ENCODE measurements around the gene RAB3IP.

RAB3IP gene

DNA sequence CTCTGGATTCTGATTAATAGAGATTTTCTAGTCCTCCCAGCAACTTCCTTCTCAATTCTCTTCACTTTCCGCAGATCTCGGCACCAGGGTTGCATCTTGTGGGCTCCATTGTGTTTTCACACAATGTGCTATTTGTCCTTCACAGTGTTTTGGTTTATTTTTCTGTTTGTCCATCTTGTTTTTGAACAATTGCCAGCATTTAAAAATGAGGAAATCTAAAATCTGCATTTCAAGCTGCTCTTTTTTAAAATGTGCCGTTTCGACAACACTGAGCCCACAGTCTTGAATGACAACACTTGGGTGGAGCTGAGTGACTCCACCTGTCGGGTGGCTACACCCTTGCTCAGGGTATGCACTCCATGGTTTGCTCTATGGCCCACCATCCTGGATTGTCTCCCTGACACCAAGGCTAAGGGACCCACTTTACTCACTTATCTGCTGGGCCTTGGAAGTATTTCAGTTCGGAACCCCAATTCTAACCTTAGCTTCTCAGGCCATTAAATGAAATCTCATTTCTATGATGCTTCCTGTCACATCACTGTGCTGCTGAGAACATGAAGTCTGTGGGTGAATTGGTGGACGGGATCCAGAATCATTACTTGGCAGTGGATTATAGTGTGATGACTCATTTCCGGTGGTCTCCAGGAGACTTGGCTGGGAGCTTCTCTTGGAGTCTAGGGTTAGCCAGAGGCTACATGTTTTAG is 82.9 kb downstream of the RAB3IP start:
- no peak for TF ChIP-seq TAF1 (IDR thresholded peaks at IDR 0.05; ENCODE audit: borderline replicate concordance, low read depth, low read length)
- no peak for TF ChIP-seq POLR2A (IDR thresholded peaks at IDR 0.05; ENCODE audit: low read depth, low read length)
- no peak for TF ChIP-seq POLR2AphosphoS5 (IDR thresholded peaks at IDR 0.05; ENCODE audit: low read depth, low read length)
- DNase-seq (ENCODE audit: insufficient read length) = no peak
- no peak for FAIRE-seq

DNA sequence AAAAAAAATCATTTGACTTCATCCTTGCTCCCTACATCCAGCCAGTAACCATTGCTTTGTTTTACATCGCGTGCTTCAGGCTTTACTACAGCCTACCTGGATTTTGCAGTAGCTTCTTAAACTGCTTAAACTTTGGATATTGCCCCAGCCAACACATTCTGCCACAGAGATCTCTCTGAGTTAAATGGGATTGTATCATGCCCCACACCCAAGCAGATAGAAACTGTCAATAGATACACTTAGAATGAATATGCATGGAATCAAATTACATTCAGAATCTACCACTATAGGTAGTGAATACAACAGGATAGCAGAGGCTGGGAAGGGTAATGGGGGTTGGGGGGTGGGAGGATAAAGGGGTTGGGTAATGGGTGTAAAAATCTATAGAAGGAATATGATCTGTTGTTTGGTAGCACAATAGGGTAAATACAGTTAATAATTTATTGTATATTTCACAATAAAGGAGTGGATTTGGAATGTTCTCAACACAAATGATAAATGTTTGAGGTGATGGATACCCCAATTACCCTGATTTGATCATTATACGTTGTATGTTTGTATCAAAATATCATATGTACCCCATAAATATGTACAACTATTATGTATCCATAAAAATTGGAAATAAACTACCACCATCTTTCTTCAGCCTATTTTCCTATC is 83.7 kb downstream of the RAB3IP start:
- TF ChIP-seq TAF1 (IDR thresholded peaks at IDR 0.05; ENCODE audit: borderline replicate concordance, low read depth, low read length) (no peak), POLR2A (IDR thresholded peaks at IDR 0.05; ENCODE audit: low read depth, low read length) (no peak), POLR2AphosphoS5 (IDR thresholded peaks at IDR 0.05; ENCODE audit: low read depth, low read length) (no peak)
- no peak for DNase-seq (ENCODE audit: insufficient read length)
- no peak for FAIRE-seq

DNA sequence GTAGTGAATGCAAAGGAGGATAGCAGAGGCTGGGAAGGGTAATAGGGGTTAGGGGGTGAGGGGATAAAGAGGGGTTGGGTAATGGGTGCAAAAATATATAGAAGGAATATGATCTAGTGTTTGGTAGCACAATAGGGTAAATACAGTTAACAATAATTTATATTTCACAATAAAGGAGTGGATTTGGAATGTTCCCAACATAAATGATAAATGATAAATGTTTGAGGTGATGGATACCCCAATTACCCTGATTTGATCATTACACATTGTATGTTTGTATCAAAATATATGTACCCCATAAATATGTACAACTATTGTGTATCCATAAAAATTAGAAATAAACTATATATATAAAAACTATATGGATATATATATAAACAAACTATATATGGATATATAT is 85.4 kb downstream of the RAB3IP start:
- no peak for FAIRE-seq

DNA sequence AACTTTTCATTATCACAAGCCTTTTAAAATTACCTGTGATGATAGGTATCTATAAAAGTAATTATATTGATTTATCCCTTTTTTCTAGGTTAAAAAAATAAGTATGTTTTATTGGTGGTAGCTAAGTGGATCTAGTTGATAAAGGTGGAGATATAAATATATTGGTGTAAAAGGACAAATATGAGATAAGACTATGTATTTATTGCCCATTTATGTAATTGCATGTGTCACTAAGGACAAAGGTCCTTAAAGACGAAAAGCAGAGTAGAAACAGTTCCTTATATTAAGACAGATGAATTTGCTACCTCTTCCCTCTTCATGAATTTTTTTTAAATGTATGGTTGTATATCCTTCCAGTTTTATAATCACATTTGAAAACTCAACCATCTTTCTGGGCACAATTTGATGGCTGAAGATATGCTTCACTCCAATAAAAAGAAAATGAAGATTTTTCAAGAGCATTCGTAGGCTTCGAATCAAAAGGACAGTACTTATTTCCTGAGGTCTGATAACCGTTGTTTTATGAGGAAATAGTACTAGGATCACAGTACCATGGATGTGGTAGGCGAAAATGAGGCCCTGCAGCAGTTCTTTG is 86.4 kb downstream of the RAB3IP start, which contains the start of gene MYRFL:
TSS of gene MYRFL (plus strand) at position 262 of the 595 bp plus-strand sequence. CDS start at position 553, 291 bp downstream.
- no peak for DNase-seq (ENCODE audit: insufficient read length)
- FAIRE-seq = no peak
- TF ChIP-seq POLR2AphosphoS5 (IDR thresholded peaks at IDR 0.05; ENCODE audit: low read depth, low read length) (no peak), POLR2A (IDR thresholded peaks at IDR 0.05; ENCODE audit: low read depth, low read length) (no peak), TAF1 (IDR thresholded peaks at IDR 0.05; ENCODE audit: borderline replicate concordance, low read depth, low read length) (no peak)

More for the DNA sequence above, 85.4 kb downstream of the RAB3IP start:
- no peak for DNase-seq (ENCODE audit: insufficient read length)
- TF ChIP-seq TAF1 (IDR thresholded peaks at IDR 0.05; ENCODE audit: borderline replicate concordance, low read depth, low read length) (no peak), POLR2AphosphoS5 (IDR thresholded peaks at IDR 0.05; ENCODE audit: low read depth, low read length) (no peak), POLR2A (IDR thresholded peaks at IDR 0.05; ENCODE audit: low read depth, low read length) (no peak)

DNA sequence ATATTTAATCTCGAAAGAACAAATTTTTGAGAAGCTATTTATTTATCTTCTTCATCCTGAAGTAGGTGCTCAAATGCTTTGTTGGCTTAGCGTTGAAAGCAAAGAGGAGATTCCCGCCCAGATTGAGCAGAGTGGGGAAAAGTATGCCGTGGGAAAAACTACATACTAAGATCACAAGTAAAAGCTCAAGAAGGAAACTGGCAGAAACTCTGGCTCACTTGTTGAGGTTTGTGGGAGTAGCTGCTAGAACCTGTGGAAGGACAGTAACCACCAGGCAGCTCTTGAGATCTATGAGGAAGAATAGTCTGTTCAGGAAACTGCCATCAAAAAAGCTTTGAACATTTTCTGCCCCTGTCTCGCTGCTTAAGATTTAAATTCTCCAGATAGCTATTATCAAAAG is 90.2 kb downstream of the RAB3IP start:
- TF ChIP-seq TAF1 (IDR thresholded peaks at IDR 0.05; ENCODE audit: borderline replicate concordance, low read depth, low read length) = no peak
- no peak for TF ChIP-seq POLR2A (IDR thresholded peaks at IDR 0.05; ENCODE audit: low read depth, low read length)
- no peak for TF ChIP-seq POLR2AphosphoS5 (IDR thresholded peaks at IDR 0.05; ENCODE audit: low read depth, low read length)
- DNase-seq (ENCODE audit: insufficient read length) (no peak), FAIRE-seq (no peak)

DNA sequence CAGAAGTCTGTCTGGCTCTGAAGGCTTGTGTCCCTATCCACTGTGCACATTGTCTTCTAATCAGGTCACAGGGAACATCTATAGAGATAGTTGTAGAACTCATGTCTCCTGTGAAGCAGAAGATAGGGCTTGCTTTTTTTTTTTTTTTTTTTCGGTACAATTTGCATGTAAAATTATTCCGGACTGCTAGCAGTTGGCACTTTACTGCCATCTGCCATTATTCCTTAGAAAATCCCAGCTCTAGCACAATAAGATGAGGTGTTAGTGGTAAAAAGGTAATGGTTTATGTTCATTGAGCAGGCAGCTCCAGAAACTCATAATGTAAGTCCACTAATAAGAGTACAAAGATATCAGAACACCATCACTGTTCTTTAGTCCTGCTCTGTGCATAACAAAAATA is 95.0 kb downstream of the RAB3IP start:
- DNase-seq (ENCODE audit: insufficient read length) = no peak
- FAIRE-seq = no peak
- TF ChIP-seq TAF1 (IDR thresholded peaks at IDR 0.05; ENCODE audit: borderline replicate concordance, low read depth, low read length) (no peak), POLR2AphosphoS5 (IDR thresholded peaks at IDR 0.05; ENCODE audit: low read depth, low read length) (no peak), POLR2A (IDR thresholded peaks at IDR 0.05; ENCODE audit: low read depth, low read length) (no peak)

DNA sequence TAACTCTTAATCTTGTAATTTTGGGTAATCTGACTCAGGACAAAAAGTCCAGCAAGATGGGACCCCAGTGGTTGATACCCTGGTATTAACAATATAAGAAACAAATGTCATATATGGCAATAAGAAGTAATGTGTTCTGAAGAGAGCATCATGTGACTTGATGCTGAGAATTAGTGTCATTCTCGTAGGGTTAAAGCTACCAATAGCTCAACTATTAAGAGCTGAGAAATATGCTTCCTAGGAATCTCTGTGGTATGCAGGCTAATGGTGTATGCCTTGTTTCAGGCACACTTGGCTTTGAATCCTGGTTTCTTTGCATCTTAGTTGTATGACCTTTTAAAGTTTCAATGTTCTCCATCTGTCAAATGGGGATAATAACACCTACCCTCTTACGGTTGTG is 95.5 kb downstream of the RAB3IP start:
- FAIRE-seq = no peak
- no peak for DNase-seq (ENCODE audit: insufficient read length)
- TF ChIP-seq POLR2A (IDR thresholded peaks at IDR 0.05; ENCODE audit: low read depth, low read length) = no peak
- no peak for TF ChIP-seq TAF1 (IDR thresholded peaks at IDR 0.05; ENCODE audit: borderline replicate concordance, low read depth, low read length)
- TF ChIP-seq POLR2AphosphoS5 (IDR thresholded peaks at IDR 0.05; ENCODE audit: low read depth, low read length) = no peak

DNA sequence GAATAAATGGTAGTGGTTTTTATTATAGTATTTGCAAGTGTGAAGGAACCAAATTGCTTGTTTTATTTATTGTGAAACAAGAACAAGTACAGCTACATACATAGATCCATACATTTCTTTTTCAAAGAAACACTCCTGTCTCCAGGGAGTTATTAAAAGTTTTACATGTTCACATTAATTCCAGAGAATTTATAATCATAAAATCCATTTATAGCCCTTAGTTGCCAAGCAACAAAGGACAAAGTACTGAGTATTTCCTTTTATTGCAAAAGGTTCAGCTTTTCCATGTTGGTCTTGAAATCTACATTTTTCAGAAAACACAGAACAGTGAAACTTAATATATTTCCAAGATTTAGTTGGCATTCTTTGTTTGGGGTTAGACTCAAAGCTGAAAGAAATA is 95.9 kb downstream of the RAB3IP start:
- TF ChIP-seq TAF1 (IDR thresholded peaks at IDR 0.05; ENCODE audit: borderline replicate concordance, low read depth, low read length) (no peak), POLR2AphosphoS5 (IDR thresholded peaks at IDR 0.05; ENCODE audit: low read depth, low read length) (no peak), POLR2A (IDR thresholded peaks at IDR 0.05; ENCODE audit: low read depth, low read length) (no peak)
- no peak for FAIRE-seq
- no peak for DNase-seq (ENCODE audit: insufficient read length)

DNA sequence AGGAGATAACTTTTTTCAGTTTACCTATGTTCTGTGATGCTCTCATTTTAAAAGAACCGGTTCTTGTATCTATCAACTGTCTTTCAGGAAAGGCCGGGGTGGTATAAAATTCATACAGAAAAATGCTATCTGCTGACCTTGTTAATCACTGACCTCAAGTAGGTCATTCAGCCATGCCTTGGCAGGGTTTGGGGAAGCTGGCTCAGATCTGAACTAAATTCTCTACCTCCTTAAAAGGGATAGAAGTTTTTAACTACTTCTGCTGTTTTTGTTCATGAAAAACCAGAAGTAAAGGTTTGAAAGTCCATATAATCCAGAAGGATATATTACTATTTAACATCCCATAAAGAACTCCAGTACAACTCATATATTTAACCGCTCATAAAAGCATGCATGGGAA is 96.4 kb downstream of the RAB3IP start:
- FAIRE-seq = no peak
- no peak for TF ChIP-seq TAF1 (IDR thresholded peaks at IDR 0.05; ENCODE audit: borderline replicate concordance, low read depth, low read length)
- TF ChIP-seq POLR2A (IDR thresholded peaks at IDR 0.05; ENCODE audit: low read depth, low read length) = no peak
- no peak for TF ChIP-seq POLR2AphosphoS5 (IDR thresholded peaks at IDR 0.05; ENCODE audit: low read depth, low read length)
- no peak for DNase-seq (ENCODE audit: insufficient read length)

DNA sequence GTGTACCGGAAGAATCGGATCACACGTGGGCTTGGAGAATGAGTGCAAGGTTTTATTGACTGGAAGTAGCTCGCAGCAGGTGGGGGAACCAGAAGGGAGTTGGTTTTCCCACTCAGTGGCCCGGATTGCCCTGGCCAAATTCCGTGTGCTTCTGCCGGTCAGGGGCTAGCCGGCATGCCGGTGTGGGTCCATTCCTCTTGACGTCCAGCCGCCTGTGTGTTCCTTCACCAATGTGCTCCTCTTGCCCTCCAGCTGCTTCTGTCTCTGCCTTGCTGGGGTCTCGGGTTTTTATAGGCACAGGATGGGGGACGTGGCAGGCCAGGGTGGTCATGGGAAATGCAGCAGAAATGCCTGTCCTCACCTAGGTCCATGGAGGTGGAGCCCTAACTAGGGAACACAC is 97.4 kb downstream of the RAB3IP start:
- FAIRE-seq (no peak), DNase-seq (ENCODE audit: insufficient read length) (no peak)
- no peak for TF ChIP-seq POLR2AphosphoS5 (IDR thresholded peaks at IDR 0.05; ENCODE audit: low read depth, low read length)
- TF ChIP-seq POLR2A (IDR thresholded peaks at IDR 0.05; ENCODE audit: low read depth, low read length) = no peak
- TF ChIP-seq TAF1 (IDR thresholded peaks at IDR 0.05; ENCODE audit: borderline replicate concordance, low read depth, low read length) = no peak

DNA sequence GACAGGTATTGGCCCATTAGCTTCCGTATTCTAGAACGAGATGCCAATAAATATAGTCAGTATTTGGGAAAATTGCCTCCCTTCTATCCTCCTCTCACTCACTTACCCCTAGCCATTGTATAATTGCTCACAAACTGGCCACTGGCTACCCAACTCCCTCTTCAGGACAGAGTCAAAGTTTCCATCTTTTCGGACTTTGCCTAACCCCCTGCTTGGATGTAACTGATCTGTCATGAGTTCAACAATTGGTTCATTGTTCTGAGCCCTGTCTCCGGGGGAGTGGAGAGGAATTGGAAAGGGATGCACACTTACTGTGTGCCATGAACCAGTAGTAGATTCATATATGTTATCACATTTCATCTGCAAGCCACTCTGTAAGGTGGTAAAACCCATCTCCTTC is 98.5 kb downstream of the RAB3IP start:
- DNase-seq (ENCODE audit: insufficient read length) (no peak), FAIRE-seq (no peak)
- TF ChIP-seq POLR2A (IDR thresholded peaks at IDR 0.05; ENCODE audit: low read depth, low read length) = no peak
- TF ChIP-seq TAF1 (IDR thresholded peaks at IDR 0.05; ENCODE audit: borderline replicate concordance, low read depth, low read length) = no peak
- TF ChIP-seq POLR2AphosphoS5 (IDR thresholded peaks at IDR 0.05; ENCODE audit: low read depth, low read length) = no peak

Measured in GM12892 (cell line).